H1 (cell line): ENCODE data around the gene MAP1B. TPM values are rescaled to one million over a fixed set of nuclear protein-coding genes. Genes with fewer than 3 reads are reported as not detected.

Source experiments
- CTCF ChIA-PET: fragments of 300-600 bp; sonication (Branson Sonifier 250); formaldehyde crosslinking; loops from one replicate; lab custom pipeline; 2021; ENCODE audit not compliant: partially characterized antibody; lab: Charles Lee
- POLR2A ChIA-PET: fragments of 300-600 bp; sonication (Branson Sonifier 250); formaldehyde crosslinking; loops from one replicate; lab custom pipeline; 2021; ENCODE audit warnings: inconsistent platforms; ENCODE audit not compliant: partially characterized antibody; lab: Charles Lee
- DNase-seq, 2 experiments: peaks; one replicate each; pipeline versions ENCODE4 v3.0.0 to v3.0.0-alpha.2; 2010 to 2022; ENCODE audit warnings: low spot score in 2 of 2, low read depth in 1 of 2, mixed read lengths in 1 of 2
- FAIRE-seq: peaks from 2 replicates; lab custom pipeline; 2011; peaks lifted over from hg19 to GRCh38; lab: Jason Lieb, UNC
- H2AFZ ChIP-seq: 2 replicates; pipeline ENCODE4 v1.8.1; 2012; ENCODE audit warnings: low read length, inconsistent platforms
- H2AK5ac ChIP-seq: 2 replicates; pipeline ENCODE4 v1.6.1; 2013; ENCODE audit warnings: low read depth, low read length
- H2BK120ac ChIP-seq: replicated peaks from 2 replicates; pipeline ENCODE3; 2013; ENCODE audit warnings: low read depth, low read length, inconsistent platforms
- H2BK12ac ChIP-seq: 2 replicates; pipeline ENCODE4 v1.6.1; 2013; ENCODE audit warnings: low read depth, low read length
- H2BK15ac ChIP-seq: 2 replicates; pipeline ENCODE4 v1.6.1; 2013; ENCODE audit warnings: low read length
- H2BK20ac ChIP-seq: 2 replicates; pipeline ENCODE4 v1.6.1; 2013; ENCODE audit warnings: low read length
- H2BK5ac ChIP-seq: 2 replicates; pipeline ENCODE4 v1.6.1; 2013; ENCODE audit warnings: low read depth, low read length
- H3K14ac ChIP-seq: 2 replicates; pipeline ENCODE4 v1.6.1; 2013; ENCODE audit warnings: inconsistent platforms; ENCODE audit not compliant: insufficient read length
- H3K18ac ChIP-seq: 2 replicates; pipeline ENCODE4 v1.6.1; 2013; ENCODE audit warnings: low read length; ENCODE audit errors: extremely low read depth
- H3K23ac ChIP-seq: 2 replicates; pipeline ENCODE4 v1.6.1; 2013; ENCODE audit warnings: inconsistent platforms; ENCODE audit not compliant: insufficient read length
- H3K23me2 ChIP-seq: 2 replicates; pipeline ENCODE4 v1.6.1; 2013; ENCODE audit warnings: low read depth, low read length
- H3K27ac ChIP-seq: 2 replicates; pipeline ENCODE4 v1.6.1; 2011; ENCODE audit warnings: low read depth, low read length, inconsistent platforms
- H3K27me3 ChIP-seq, 4 experiments: replicated peaks in 1 of 4; 1 replicate in 1 of 4; 2 replicates in 3 of 4; pipeline versions ENCODE4 v1.6.1 to v1.8.1; 2011 to 2013; ENCODE audit warnings: low read length in 3 of 4, mild to moderate bottlenecking in 3 of 4, inconsistent platforms in 2 of 4, mixed read lengths in 2 of 4, moderate library complexity in 1 of 4; ENCODE audit not compliant: control insufficient read depth in 3 of 4, insufficient read depth in 3 of 4; ENCODE audit errors: extremely low read depth in 1 of 4
- H3K36me3 ChIP-seq, 4 experiments: 2 replicates each; pipeline versions ENCODE4 v1.6.1 to v1.8.1; 2011 to 2013; ENCODE audit warnings: mild to moderate bottlenecking in 4 of 4, low read length in 3 of 4, moderate library complexity in 2 of 4, control low read depth in 1 of 4, inconsistent platforms in 1 of 4; ENCODE audit not compliant: insufficient read depth in 4 of 4, control insufficient read depth in 2 of 4
- H3K4ac ChIP-seq: replicated peaks from 2 replicates; pipeline ENCODE3; 2013; ENCODE audit warnings: low read length, low read depth, mixed read lengths, inconsistent platforms; ENCODE audit not compliant: insufficient read length
- H3K4me1 ChIP-seq, 4 experiments: replicated peaks in 1 of 4; 1 replicate in 1 of 4; 2 replicates in 3 of 4; pipeline versions ENCODE4 v1.6.1 to v1.8.1; 2011 to 2013; ENCODE audit warnings: low read length in 3 of 4, inconsistent platforms in 2 of 4, mixed read lengths in 1 of 4; ENCODE audit not compliant: insufficient read depth in 4 of 4, control insufficient read depth in 3 of 4
- H3K4me2 ChIP-seq, 2 experiments: 2 replicates each; pipeline versions ENCODE4 v1.6.1 to v1.8.1; 2011 to 2013; ENCODE audit warnings: low read depth in 2 of 2, low read length in 2 of 2, control low read depth in 1 of 2, inconsistent platforms in 1 of 2, mild to moderate bottlenecking in 1 of 2; ENCODE audit not compliant: insufficient read depth in 1 of 2
- H3K4me3 ChIP-seq, 4 experiments: fragments of 200-600, 300-600 bp in 1 of 4; sonication (generic), shearing (Covaris generic), sonication (Bioruptor Twin) in 1 of 4; 2 replicates each; pipeline versions ENCODE4 v1.5.1 to v1.8.1; 2011 to 2016; ENCODE audit warnings: low read length in 4 of 4, low read depth in 3 of 4, control low read depth in 2 of 4, inconsistent platforms in 2 of 4, mild to moderate bottlenecking in 2 of 4, mixed read lengths in 1 of 4, moderate library complexity in 1 of 4; ENCODE audit not compliant: insufficient read depth in 2 of 4; ENCODE audit errors: extremely low read depth in 1 of 4
- H3K56ac ChIP-seq: replicated peaks from 2 replicates; pipeline ENCODE3; 2013; ENCODE audit warnings: low read depth, mild to moderate bottlenecking, mixed read lengths, low read length, inconsistent platforms; ENCODE audit not compliant: insufficient read length
- H3K79me1 ChIP-seq: 2 replicates; pipeline ENCODE4 v1.6.1; 2013; ENCODE audit warnings: low read depth, low read length, control low read depth
- H3K79me2 ChIP-seq, 2 experiments: 2 replicates each; pipeline versions ENCODE4 v1.6.1 to v1.8.1; 2012 to 2013; ENCODE audit warnings: low read length in 2 of 2, mild to moderate bottlenecking in 2 of 2, inconsistent platforms in 1 of 2; ENCODE audit not compliant: insufficient read depth in 2 of 2, control insufficient read depth in 1 of 2
- H3K9ac ChIP-seq, 4 experiments: replicated peaks in 1 of 4; 1 replicate in 1 of 4; 2 replicates in 3 of 4; pipeline versions ENCODE4 v1.6.1 to v1.8.1; 2011 to 2013; ENCODE audit warnings: low read depth in 3 of 4, low read length in 3 of 4, control low read depth in 2 of 4, mild to moderate bottlenecking in 2 of 4, moderate library complexity in 2 of 4, inconsistent platforms in 1 of 4; ENCODE audit errors: extremely low read depth in 1 of 4
- H3K9me3 ChIP-seq, 2 experiments: 2 replicates each; pipeline versions ENCODE4 v1.6.1 to v1.8.1; 2012 to 2013; ENCODE audit warnings: mild to moderate bottlenecking in 2 of 2, moderate library complexity in 2 of 2, control low read depth in 1 of 2, inconsistent platforms in 1 of 2, low read depth in 1 of 2, low read length in 1 of 2, mixed read lengths in 1 of 2; ENCODE audit not compliant: insufficient read depth in 2 of 2
- H4K20me1 ChIP-seq, 2 experiments: replicated peaks in 1 of 2; 2 replicates each; pipeline versions ENCODE3 to v1.8.1; 2011 to 2013; ENCODE audit warnings: inconsistent platforms in 2 of 2, low read length in 2 of 2, mild to moderate bottlenecking in 1 of 2; ENCODE audit not compliant: insufficient read depth in 2 of 2, control insufficient read depth in 1 of 2
- H4K5ac ChIP-seq: 2 replicates; pipeline ENCODE4 v1.6.1; 2013; ENCODE audit warnings: low read length, low read depth, mixed read lengths, inconsistent platforms; ENCODE audit not compliant: insufficient read length
- H4K8ac ChIP-seq: 2 replicates; pipeline ENCODE4 v1.8.0; 2013; ENCODE audit warnings: mild to moderate bottlenecking, moderate library complexity, low read length, inconsistent platforms; ENCODE audit not compliant: insufficient read depth; ENCODE audit errors: extremely low read depth
- H4K91ac ChIP-seq: replicated peaks from 2 replicates; pipeline ENCODE3; 2013; ENCODE audit warnings: low read length, mixed read lengths, inconsistent platforms; ENCODE audit not compliant: insufficient read length
- CTCF ChIP-seq, 3 experiments: IDR thresholded peaks; 1 replicate in 2 of 3; 2 replicates in 1 of 3; pipeline versions ENCODE4 v1.5.1 to v1.6.1; 2011; ENCODE audit warnings: low read length in 3 of 3, mild to moderate bottlenecking in 3 of 3, inconsistent platforms in 2 of 3, low read depth in 1 of 3, moderate library complexity in 1 of 3; ENCODE audit not compliant: insufficient read depth in 1 of 3; ENCODE audit errors: control extremely low read depth in 1 of 3
- E2F6 ChIP-seq: IDR thresholded peaks from 2 replicates; pipeline ENCODE4 v1.6.1; 2012; ENCODE audit warnings: inconsistent platforms
- GTF2F1 ChIP-seq: IDR thresholded peaks from 2 replicates; pipeline ENCODE4 v1.6.1; 2012; ENCODE audit warnings: low read depth, low read length, improper control_type of control experiment, borderline replicate concordance
- HDAC2 ChIP-seq, 2 experiments: fragments of 300-600 bp in 1 of 2; sonication (generic) in 1 of 2; IDR thresholded peaks; 2 replicates each; pipeline ENCODE4 v1.6.1; 2011 to 2012; ENCODE audit warnings: low read depth in 2 of 2, low read length in 2 of 2, mild to moderate bottlenecking in 2 of 2, moderate library complexity in 2 of 2, borderline replicate concordance in 1 of 2, inconsistent platforms in 1 of 2
- MAFK ChIP-seq: IDR thresholded peaks from 2 replicates; pipeline ENCODE4 v1.6.1; 2012; ENCODE audit warnings: low read depth, mild to moderate bottlenecking, improper control_type of control experiment, low read length
- RNF2 ChIP-seq: fragments of 200-900, 300-1000 bp; sonication (generic); IDR thresholded peaks from 2 replicates; pipeline ENCODE4 v1.7.1; 2016; ENCODE audit warnings: borderline replicate concordance, low read depth, mild to moderate bottlenecking, antibody characterized with exemption, low read length; ENCODE audit not compliant: poor library complexity, severe bottlenecking; ENCODE audit errors: missing control alignments
- SIRT6 ChIP-seq: IDR thresholded peaks from one replicate; pipeline ENCODE4 v1.7.1; 2012; ENCODE audit warnings: low read length, inconsistent platforms
- SIX5 ChIP-seq: IDR thresholded peaks from 2 replicates; pipeline ENCODE4 v1.6.1; 2011; ENCODE audit warnings: mild to moderate bottlenecking, low read depth, low read length
- SRF ChIP-seq: IDR thresholded peaks from 2 replicates; pipeline ENCODE4 v1.6.1; 2011; ENCODE audit warnings: mild to moderate bottlenecking, low read depth, low read length, moderate library complexity
- ZNF274 ChIP-seq: IDR thresholded peaks from 2 replicates; pipeline ENCODE4 v1.7.0; 2012; ENCODE audit warnings: low read length, borderline replicate concordance; ENCODE audit errors: extremely low read depth
- WGBS, 2 experiments: shearing (Covaris generic) in 1 of 2; methylation state at CpG; one replicate each; pipeline versions ENCODE4 v1.1.6 to v1.1.7; 2013 to 2015; ENCODE audit warnings: low lambda C conversion rate in 2 of 2, mixed read lengths in 2 of 2, inconsistent platforms in 1 of 2, low coverage in 1 of 2, missing lambda C conversion rate in 1 of 2; ENCODE audit not compliant: insufficient replicate concordance in 2 of 2, insufficient coverage in 1 of 2, insufficient read length in 1 of 2; ENCODE audit errors: extremely low coverage in 1 of 2, missing lambda C conversion rate in 1 of 2; 5-methylcytosine and 5-hydroxymethylcytosine counted together
- polyA plus RNA-seq, 7 experiments: library from polyadenylated mRNA; depleted of rRNA in 3 of 7; stranded (reverse) in 5 of 7; unstranded in 2 of 7; fragments of >200 nt in 5 of 7; fragments of 200-250 nt in 2 of 7; gene quantifications; 1 replicate in 5 of 7; 2 replicates in 1 of 7; 4 replicates in 1 of 7; pipeline versions ENCODE4 v1.2.1 to v1.2.3, GENCODE V29; 2011 to 2013; ENCODE audit warnings: missing spikeins in 2 of 7, mixed read lengths in 2 of 7
- total RNA-seq: library from RNA; stranded (reverse); fragmentation: NEBNext Ultra II Directional; extraction: Animal tissue kit (Norgen Biotek cat#: 25700); gene quantifications from 2 replicates; pipeline ENCODE4 v1.2.1, GENCODE V29; 2021

Gene MAP1B
- total and polyA plus RNA-seq, 2 of the 8 experiments (the other 6 are each of a cell fraction or from before 2014, with no cell fraction given), result 24.5 to 120 TPM

- Histone ChIP-seq H3K27me3 (peaks cover 0 to 2% (median 0%) of the 10 kb centered on the region in 4 experiments; a peak in 1 of 7 replicates), H3K79me2 (no peaks in the 10 kb centered on the region), H3K23me2 (no peaks in the 10 kb centered on the region; the same call in 1 of the 2 replicates), H2BK12ac (no peak overlapping the region), H3K56ac (no peak overlapping the region), H2AFZ (no peak overlapping the region), H3K79me1 (no peaks in the 10 kb centered on the region), H3K18ac (no peak overlapping the region), H4K91ac (no peak overlapping the region), H3K27ac (no peak overlapping the region), H3K4me3 (no peak overlapping the region), H2BK5ac (no peak overlapping the region), H2BK20ac (no peak overlapping the region), H3K4ac (no peak overlapping the region), H3K4me2 (no peak overlapping the region), H3K4me1 (peaks cover 3 to 14% (median 6%) of the 10 kb centered on the region in 4 experiments; a peak in 6 of 7 replicates), H3K36me3 (peaks cover 4 to 49% (median 21%) of the 10 kb centered on the region in 4 experiments; a peak in 7 of 8 replicates), H4K5ac (no peak overlapping the region), H2AK5ac (no peak overlapping the region), H4K20me1 (peaks cover 0 to 3% of the 10 kb centered on the region in 2 experiments), H3K14ac (no peak overlapping the region), H3K23ac (no peak overlapping the region), H3K9ac (no peak overlapping the region), H4K8ac (no peak overlapping the region), H2BK15ac (no peak overlapping the region), H2BK120ac (no peak overlapping the region), H3K9me3 (no peaks in the 10 kb centered on the region)
- ChIA-PET CTCF (no interaction called here), POLR2A (interaction anchor here (1.3 kb wide), 1 partner anchor 15 kb away, joined by 3 read pairs; no protein-coding TSS in a partner anchor)
- peak; percentile 28 for FAIRE-seq
- WGBS, 2 experiments, result 94% methylated on average over 3 of the region's 3 CpGs; no CpG with 5 or more reads in 1 of the 2 experiments
- no peak for DNase-seq
- TF ChIP-seq RNF2 (no peak), MAFK (no peak), CTCF (IDR thresholded peaks at IDR 0.05; ENCODE audit: control extremely low read depth in 1 of 3, insufficient read depth in 1 of 3, low read depth in 1 of 3, low read length in 3 of 3) (no peak), ZNF274 (no peak), GTF2F1 (no peak), SIX5 (no peak), SIRT6 (no peak), SRF (no peak), HDAC2 (IDR thresholded peaks at IDR 0.05; ENCODE audit: borderline replicate concordance in 1 of 2, low read depth in 2 of 2, low read length in 2 of 2) (no peak), E2F6 (no peak)
Measured at GRCh38 chr5:72206994-72207393, 99.7 kb downstream of the MAP1B start.
